HCT116 (cell line): ENCODE results near the gene FRAS1. TPM values are rescaled to one million over a fixed set of nuclear protein-coding genes. Genes with fewer than 3 reads are reported as not detected.

Experiments
- ATAC-seq: fragments of 200-7000 bp; cut with Tn5 transposase; 2 replicates; pipeline ENCODE4 v1.9.1; 2020; ENCODE audit warnings: mild to moderate bottlenecking, moderate library complexity
- BruUV-seq: library from RNA; stranded (reverse); fragments of 400-500 nt; replicated peaks from 2 replicates; lab custom pipeline; 2021; lab: Mats Ljungman, UMichigan
- CTCF ChIA-PET: fragments of 300-600 bp; sonication (Branson Sonifier 250); formaldehyde crosslinking; loops from one replicate; lab custom pipeline; 2021; ENCODE audit warnings: antibody characterized with exemption; lab: Charles Lee
- POLR2A ChIA-PET: fragments of 300-600, 350-600 bp; sonication (Branson Sonifier 250); formaldehyde crosslinking; loops from one replicate; lab custom pipeline; 2021; ENCODE audit warnings: antibody characterized with exemption; lab: Charles Lee
- RAD21 ChIA-PET, 2 experiments: fragments of 300-600 bp; sonication (Branson Sonifier 250); formaldehyde crosslinking; loops; one replicate each; lab custom pipeline; 2023; ENCODE audit warnings: low total read pairs in 2 of 2; ENCODE audit not compliant: uncharacterized antibody in 2 of 2, unreplicated experiment in 2 of 2, low non-redundant PET in 1 of 2; lab: Charles Lee
- DNase-seq: peaks from one replicate; pipeline ENCODE4 v3.0.0-alpha.2; 2010; ENCODE audit warnings: low read depth, low spot score
- H2AFZ ChIP-seq: fragments of 200-600 bp; shearing (Covaris generic), sonication (generic); 2 replicates; pipeline ENCODE4 v1.6.1; 2017; ENCODE audit warnings: low read depth, mixed run types, mixed read lengths, antibody characterized with exemption, low read length; ENCODE audit not compliant: poor library complexity, severe bottlenecking
- H3K27ac ChIP-seq: 2 replicates; pipeline ENCODE4 v1.5.1; 2012; ENCODE audit warnings: low read depth, low read length
- H3K27me3 ChIP-seq: fragments of 200-600 bp; sonication (generic); 2 replicates; pipeline ENCODE4 v1.6.1; 2016; ENCODE audit warnings: mixed run types, low read length, mixed read lengths; ENCODE audit not compliant: insufficient read depth
- H3K36me3 ChIP-seq, 2 experiments: fragments of 200-500 bp in 1 of 2; fragments of 200-600 bp in 1 of 2; sonication (Bioruptor generic) in 1 of 2; sonication (generic) in 1 of 2; 2 replicates each; pipeline versions ENCODE4 v1.5.1 to v1.6.1; 2014 to 2016; ENCODE audit warnings: low read length in 2 of 2, inconsistent platforms in 1 of 2, mixed read lengths in 1 of 2, mixed run types in 1 of 2; ENCODE audit not compliant: insufficient read depth in 2 of 2, control insufficient read depth in 1 of 2
- H3K4me1 ChIP-seq, 2 experiments: fragments of 200-600 bp in 1 of 2; sonication (generic) in 1 of 2; 2 replicates each; pipeline versions ENCODE4 v1.5.1 to v1.6.1; 2012 to 2017; ENCODE audit warnings: low read length in 2 of 2, inconsistent platforms in 1 of 2, mild to moderate bottlenecking in 1 of 2, mixed read lengths in 1 of 2, mixed run types in 1 of 2, moderate library complexity in 1 of 2; ENCODE audit not compliant: insufficient read depth in 2 of 2, control insufficient read depth in 1 of 2
- H3K4me2 ChIP-seq: fragments of 200-600 bp; sonication (generic); 2 replicates; pipeline ENCODE4 v1.6.1; 2017; ENCODE audit warnings: mixed run types, low read length, mixed read lengths
- H3K4me3 ChIP-seq, 2 experiments: fragments of 200-600 bp in 1 of 2; sonication (generic) in 1 of 2; replicated peaks in 1 of 2; 2 replicates each; pipeline ENCODE4 v1.5.1; 2011 to 2016; ENCODE audit warnings: low read length in 2 of 2, control low read depth in 1 of 2, low read depth in 1 of 2, mild to moderate bottlenecking in 1 of 2, mixed read lengths in 1 of 2, mixed run types in 1 of 2
- H3K79me2 ChIP-seq: fragments of 200-600 bp; sonication (generic); 2 replicates; pipeline ENCODE4 v1.6.1; 2017; ENCODE audit warnings: mild to moderate bottlenecking, mixed run types, low read length, moderate library complexity, mixed read lengths; ENCODE audit not compliant: insufficient read depth
- H3K9ac ChIP-seq: fragments of 200-600 bp; sonication (generic); 2 replicates; pipeline ENCODE4 v1.6.1; 2016; ENCODE audit warnings: low read length, mixed read lengths
- H3K9me2 ChIP-seq: fragments of 200-600 bp; sonication (generic), shearing (Covaris generic); 2 replicates; pipeline ENCODE4 v1.6.1; 2017; ENCODE audit warnings: mixed run types, mild to moderate bottlenecking, moderate library complexity; ENCODE audit not compliant: insufficient read depth
- H3K9me3 ChIP-seq, 2 experiments: fragments of 200-500 bp in 1 of 2; fragments of 200-600 bp in 1 of 2; sonication (Bioruptor generic) in 1 of 2; sonication (generic) in 1 of 2; 2 replicates each; pipeline ENCODE4 v1.6.1; 2014 to 2017; ENCODE audit warnings: low read length in 2 of 2, mixed read lengths in 2 of 2, inconsistent platforms in 1 of 2, low read depth in 1 of 2, mild to moderate bottlenecking in 1 of 2, mixed run types in 1 of 2, moderate library complexity in 1 of 2; ENCODE audit not compliant: control insufficient read depth in 1 of 2, insufficient read depth in 1 of 2
- H4K20me1 ChIP-seq: fragments of 200-600 bp; sonication (generic), shearing (Covaris generic); 2 replicates; pipeline ENCODE4 v1.6.1; 2017; ENCODE audit warnings: mixed run types, mild to moderate bottlenecking, moderate library complexity; ENCODE audit not compliant: insufficient read depth
- ATF3 ChIP-seq: IDR thresholded peaks from 2 replicates; pipeline ENCODE4 v1.6.1; 2012
- ELF1 ChIP-seq: IDR thresholded peaks from 2 replicates; pipeline ENCODE4 v1.6.1; 2012; ENCODE audit warnings: low read depth, borderline replicate concordance
- EZH2 ChIP-seq: fragments of 200-600 bp; sonication (generic); IDR thresholded peaks from 2 replicates; pipeline ENCODE4 v1.6.1; 2017; ENCODE audit warnings: antibody characterized with exemption, mixed run types
- EZH2phosphoT487 ChIP-seq: fragments of 200-600 bp; IDR thresholded peaks from 2 replicates; pipeline ENCODE4 v1.6.1; 2018; ENCODE audit warnings: antibody characterized with exemption, borderline replicate concordance
- FOSL1 ChIP-seq: IDR thresholded peaks from 2 replicates; pipeline ENCODE4 v1.6.1; 2012; ENCODE audit warnings: low read depth
- MAX ChIP-seq: IDR thresholded peaks from 2 replicates; pipeline ENCODE4 v1.6.1; 2012
- POLR2AphosphoS5 ChIP-seq: IDR thresholded peaks from 2 replicates; pipeline ENCODE4 v1.6.1; 2011; ENCODE audit warnings: mild to moderate bottlenecking, low read depth, low read length, moderate library complexity
- RAD21 ChIP-seq: IDR thresholded peaks from 2 replicates; pipeline ENCODE4 v1.6.1; 2012; ENCODE audit warnings: low read depth, mild to moderate bottlenecking
- REST ChIP-seq: IDR thresholded peaks from 2 replicates; pipeline ENCODE4 v1.6.1; 2012; ENCODE audit warnings: low read depth
- SP1 ChIP-seq: IDR thresholded peaks from 2 replicates; pipeline ENCODE4 v1.6.1; 2012; ENCODE audit warnings: low read depth
- TCF7L2 ChIP-seq: IDR thresholded peaks from 2 replicates; pipeline ENCODE4 v1.7.0; 2011; ENCODE audit warnings: borderline replicate concordance, inconsistent platforms; ENCODE audit not compliant: insufficient read depth, insufficient read length; ENCODE audit errors: extremely low read depth
- YY1 ChIP-seq: IDR thresholded peaks from 2 replicates; pipeline ENCODE4 v1.6.1; 2011; ENCODE audit warnings: low read length, low read depth, moderate library complexity, mild to moderate bottlenecking; ENCODE audit not compliant: insufficient replicate concordance; ENCODE audit errors: extremely low read depth
- ZFX ChIP-seq: fragments of 450-650 bp; IDR thresholded peaks from 2 replicates; pipeline ENCODE4 v1.6.1; 2017
- ZNF274 ChIP-seq: fragments of 200-500 bp; sonication (Bioruptor generic); IDR thresholded peaks from 2 replicates; pipeline ENCODE4 v1.6.1; 2014; ENCODE audit warnings: mild to moderate bottlenecking, low read depth, low read length, inconsistent platforms
- intact Hi-C: fragments of 100-400 bp; cut with micrococcal nuclease; formaldehyde crosslinking; loops from 2 replicates; pipeline ENCODE4 v1.10.0; 2022
- total RNA-seq: library from RNA; stranded (reverse); gene quantifications from one replicate; pipeline ENCODE4 v1.2.1, GENCODE V29; 2021; ENCODE audit not compliant: unreplicated experiment

FRAS1 gene
- total RNA-seq, 1 experiment from 2014 or later: 33.5 TPM

GRCh38 chr4:78441756-78442155 lies 384.6 kb downstream of the FRAS1 start:
- no peak for ATAC-seq
- intact Hi-C loops: no loop called here
- H3K27me3 ChIP-seq: no peaks in the 10 kb centered on the region
- no peaks in the 10 kb centered on the region for H3K79me2 ChIP-seq
- H3K9me3 ChIP-seq: no peaks in the 10 kb centered on the region
- TF ChIP-seq ZNF274: no peak
- no peak for TF ChIP-seq REST
- TF ChIP-seq POLR2AphosphoS5: no peak
- TF ChIP-seq YY1: no peak
- no peak for TF ChIP-seq MAX
- no peak for TF ChIP-seq EZH2phosphoT487
- TF ChIP-seq EZH2: no peak
- no peak for TF ChIP-seq FOSL1
- TF ChIP-seq SP1: no peak
- TF ChIP-seq ATF3: no peak
- no peak for TF ChIP-seq ELF1
- no peak for TF ChIP-seq RAD21
- no peak for TF ChIP-seq ZFX
- no peak for TF ChIP-seq TCF7L2
- BruUV-seq: no TSS peak
- ChIA-PET POLR2A (no interaction called here), RAD21 (no interaction called here), CTCF (no interaction called here)
- no peak overlapping the region for H2AFZ ChIP-seq
- no peaks in the 10 kb centered on the region for H3K36me3 ChIP-seq
- no peak overlapping the region for H3K4me2 ChIP-seq
- DNase-seq: no peak
- no peaks in the 10 kb centered on the region for H4K20me1 ChIP-seq
- no peaks in the 10 kb centered on the region for H3K9me2 ChIP-seq
- H3K4me1 ChIP-seq: 0 out of 4 replicates have a peak, but pooled peaks cover 2 to 3% of the 10 kb centered on the region in 2 experiments
- H3K27ac ChIP-seq: no peak overlapping the region
- no peak overlapping the region for H3K4me3 ChIP-seq
- H3K9ac ChIP-seq: no peak overlapping the region
